ENCODE results near the gene PHKB. TPM values are rescaled to one million over a fixed set of nuclear protein-coding genes. Genes with fewer than 3 reads are reported as not detected.

The PHKB gene
- total RNA-seq, 1 experiment from 2014 or later: 38.8 TPM

DNA sequence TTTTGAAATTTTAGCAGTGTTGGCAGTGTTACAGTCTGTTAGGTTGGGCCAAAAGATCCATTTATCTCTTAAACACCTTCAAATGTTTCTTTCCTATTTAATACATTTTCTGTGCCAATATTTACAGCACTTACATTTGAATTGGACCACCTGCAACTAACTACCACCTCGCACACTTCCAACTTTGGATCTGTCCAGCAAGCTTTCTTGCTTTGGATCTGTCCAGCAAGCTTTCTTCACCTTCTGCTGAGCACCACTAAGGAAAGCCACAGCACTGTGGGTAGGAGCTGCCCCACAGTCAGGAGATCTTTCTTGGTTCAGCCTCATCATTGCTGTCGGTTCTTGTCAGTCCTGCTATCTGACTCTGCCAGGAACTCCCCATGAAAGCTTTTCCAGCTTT, 129.3 kb downstream of the PHKB start:
- H3K27ac ChIP-seq (ENCODE audit: insufficient read length, low read depth, low read length): no peak overlapping the region
- no peak overlapping the region for H3K4ac ChIP-seq (ENCODE audit: low read depth, low read length)
- no peaks in the 10 kb centered on the region for H3K23me2 ChIP-seq (ENCODE audit: insufficient read length, low read depth, low read length, poor library complexity, severe bottlenecking)
- H2BK5ac ChIP-seq (ENCODE audit: insufficient read length, low read length): no peak overlapping the region
- H4K8ac ChIP-seq (replicated peaks; ENCODE audit: insufficient read length, low read depth, low read length): no peak overlapping the region
- no peak overlapping the region for H4K5ac ChIP-seq (ENCODE audit: insufficient read length, low read depth, low read length)
- TF ChIP-seq, protein P1, sequence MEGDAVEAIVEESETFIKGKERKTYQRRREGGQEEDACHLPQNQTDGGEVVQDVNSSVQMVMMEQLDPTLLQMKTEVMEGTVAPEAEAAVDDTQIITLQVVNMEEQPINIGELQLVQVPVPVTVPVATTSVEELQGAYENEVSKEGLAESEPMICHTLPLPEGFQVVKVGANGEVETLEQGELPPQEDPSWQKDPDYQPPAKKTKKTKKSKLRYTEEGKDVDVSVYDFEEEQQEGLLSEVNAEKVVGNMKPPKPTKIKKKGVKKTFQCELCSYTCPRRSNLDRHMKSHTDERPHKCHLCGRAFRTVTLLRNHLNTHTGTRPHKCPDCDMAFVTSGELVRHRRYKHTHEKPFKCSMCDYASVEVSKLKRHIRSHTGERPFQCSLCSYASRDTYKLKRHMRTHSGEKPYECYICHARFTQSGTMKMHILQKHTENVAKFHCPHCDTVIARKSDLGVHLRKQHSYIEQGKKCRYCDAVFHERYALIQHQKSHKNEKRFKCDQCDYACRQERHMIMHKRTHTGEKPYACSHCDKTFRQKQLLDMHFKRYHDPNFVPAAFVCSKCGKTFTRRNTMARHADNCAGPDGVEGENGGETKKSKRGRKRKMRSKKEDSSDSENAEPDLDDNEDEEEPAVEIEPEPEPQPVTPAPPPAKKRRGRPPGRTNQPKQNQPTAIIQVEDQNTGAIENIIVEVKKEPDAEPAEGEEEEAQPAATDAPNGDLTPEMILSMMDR (conservative IDR thresholded peaks at IDR 0.05): no peak
- no peak overlapping the region for H4K91ac ChIP-seq (ENCODE audit: insufficient read length, low read depth, low read length)
- no peaks in the 10 kb centered on the region for H3K9me3 ChIP-seq (ENCODE audit: control insufficient read depth, low read depth, low read length)
- H3K27me3 Mint-ChIP-seq (ENCODE audit: low read depth): no peaks in the 10 kb centered on the region
- no peak overlapping the region for H3K27ac Mint-ChIP-seq
- no peak overlapping the region for H2BK120ac ChIP-seq (ENCODE audit: low read depth, low read length, poor library complexity, severe bottlenecking)
- no peak overlapping the region for H2BK15ac ChIP-seq (ENCODE audit: low read depth, low read length)
- H3K4me1 ChIP-seq (ENCODE audit: insufficient read depth, low read length): no peaks in the 10 kb centered on the region
- H3K14ac ChIP-seq (ENCODE audit: insufficient read depth, low read length): no peak overlapping the region
- no peaks in the 10 kb centered on the region for H3K4me1 Mint-ChIP-seq
- no peak overlapping the region for H2AFZ ChIP-seq (ENCODE audit: low read length)
- no peak overlapping the region for H3K23ac ChIP-seq (ENCODE audit: insufficient read length, low read depth, low read length)
- H3K36me3 Mint-ChIP-seq (ENCODE audit: insufficient read depth in 1 of 3, low read depth in 3 of 3): peaks cover 8 to 15% (median 14%) of the 10 kb centered on the region in 3 experiments; a peak in 6 of 7 replicates
- H3K4me2 ChIP-seq (ENCODE audit: insufficient read depth, insufficient read length, low read length): no peak overlapping the region
- H3K79me2 ChIP-seq (ENCODE audit: insufficient read depth, low read length): no peaks in the 10 kb centered on the region
- DNase-seq: no peak
- no CpG with 5 or more reads among the region's 2 CpGs for WGBS (ENCODE audit: extremely low coverage, insufficient read length, low lambda C conversion rate)
- H2BK12ac ChIP-seq (ENCODE audit: insufficient read length, low read depth, low read length): no peak overlapping the region
- H2BK20ac ChIP-seq (ENCODE audit: low read depth, low read length, poor library complexity, severe bottlenecking): no peak overlapping the region
- no peak overlapping the region for H3K9ac ChIP-seq (ENCODE audit: extremely low read depth, insufficient read length, low read length)
- H3K9me3 Mint-ChIP-seq: no peaks in the 10 kb centered on the region
- H2AK5ac ChIP-seq (ENCODE audit: insufficient read length, low read length): no peak overlapping the region
- H3T11ph ChIP-seq (ENCODE audit: low read length): no peak overlapping the region
- H4K20me1 ChIP-seq (ENCODE audit: control insufficient read depth, insufficient read depth, insufficient read length): no peaks in the 10 kb centered on the region
- no peak overlapping the region for H3K56ac ChIP-seq (ENCODE audit: insufficient read length, low read depth, low read length)
- H3K4me3 Mint-ChIP-seq: no peak overlapping the region
- H3K18ac ChIP-seq (ENCODE audit: insufficient read length, low read depth, low read length): no peak overlapping the region
- H3K79me1 ChIP-seq (ENCODE audit: insufficient read depth, low read depth, low read length, poor library complexity, severe bottlenecking): no peaks in the 10 kb centered on the region
- no peaks in the 10 kb centered on the region for H3K27me3 ChIP-seq (ENCODE audit: insufficient read depth, low read length)
